Activated B cell treated with CpG ODN at 0.5 μM for 24 hours (primary cell): Measurements from ENCODE around the gene VGLL4. TPM values are rescaled to one million over a fixed set of nuclear protein-coding genes. Genes with fewer than 3 reads are reported as not detected.

Experiments
- ATAC-seq: fragments of 200-7000 bp; cut with Tn5 transposase; one replicate; pipeline ENCODE4 v1.10.0; 2021; ENCODE audit warnings: low read depth, mild to moderate bottlenecking, moderate library complexity
- CTCF ChIA-PET: fragments of 350-600 bp; sonication (Branson Sonifier 250); formaldehyde crosslinking; loops from one replicate; lab custom pipeline; 2021; ENCODE audit warnings: antibody characterized with exemption; lab: Charles Lee
- POLR2A ChIA-PET: fragments of 350-600 bp; sonication (Branson Sonifier 250); formaldehyde crosslinking; loops from one replicate; lab custom pipeline; 2021; ENCODE audit warnings: antibody characterized with exemption; lab: Charles Lee
- DNase-seq: peaks from one replicate; pipeline ENCODE4 v3.0.0; 2022
- H3K27ac Mint-ChIP-seq: one replicate; pipeline ENCODE4 v1.8.0; 2020; ENCODE audit warnings: mixed read lengths
- H3K27me3 Mint-ChIP-seq: one replicate; pipeline ENCODE4 v1.8.0; 2021; ENCODE audit warnings: mixed read lengths
- H3K36me3 Mint-ChIP-seq: one replicate; pipeline ENCODE4 v1.8.0; 2021; ENCODE audit warnings: low read depth, mixed read lengths
- H3K4me1 Mint-ChIP-seq: one replicate; pipeline ENCODE4 v1.8.0; 2021; ENCODE audit warnings: mixed read lengths
- H3K4me3 Mint-ChIP-seq: one replicate; pipeline ENCODE4 v1.8.0; 2020; ENCODE audit warnings: mild to moderate bottlenecking, mixed read lengths
- H3K9me3 Mint-ChIP-seq: one replicate; pipeline ENCODE4 v1.8.0; 2020; ENCODE audit warnings: mixed read lengths
- intact Hi-C: fragments of 100-400 bp; cut with micrococcal nuclease; formaldehyde crosslinking; loops from one replicate; pipeline ENCODE4 v1.15.1; 2024
- total RNA-seq: library from RNA; stranded (reverse); gene quantifications from 2 replicates; pipeline ENCODE4 v1.2.3, GENCODE V29; 2022
- TF ChIP-seq, protein P1 (sequence below): fragments of 200-600 bp; IDR thresholded peaks from one replicate; pipeline ENCODE4 v1.8.0; 2022; ENCODE audit warnings: antibody characterized with exemption, mild to moderate bottlenecking

Gene VGLL4
- total RNA-seq, 1 donor from 2014 or later, result 19.3 TPM

DNA sequence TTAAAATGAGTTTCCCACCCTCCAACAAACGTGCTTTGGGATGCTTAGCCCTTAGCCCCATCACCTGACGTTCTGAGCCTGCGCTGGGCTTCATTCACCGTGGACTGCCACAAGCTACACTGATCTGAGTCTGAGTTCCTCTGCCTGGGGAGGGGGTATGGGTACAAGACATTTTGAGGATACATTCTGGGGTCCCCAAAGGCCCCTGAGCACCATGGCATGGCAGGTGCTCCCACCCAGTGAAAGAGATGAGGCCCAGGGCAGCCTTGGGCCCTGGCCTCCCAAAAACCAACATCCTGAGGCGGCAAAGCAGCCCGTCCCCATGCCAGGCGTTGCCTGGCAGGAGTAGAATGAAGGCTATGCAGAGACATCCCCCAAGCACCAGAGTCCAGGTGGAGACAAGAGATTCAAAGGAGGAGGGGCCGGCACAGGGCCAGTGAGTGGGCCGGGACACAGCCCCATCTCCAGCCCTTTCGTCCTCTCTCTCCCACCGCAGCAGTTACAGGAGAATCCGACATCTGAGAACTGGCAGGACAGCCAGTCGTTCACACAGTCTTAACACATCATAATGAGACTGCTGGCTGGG, 74.5 kb downstream of the VGLL4 start:
- Mint-ChIP-seq H3K4me3 (no peak overlapping the region), H3K9me3 (no peaks in the 10 kb centered on the region), H3K27me3 (no peaks in the 10 kb centered on the region), H3K36me3 (peaks cover 40% of the 10 kb centered on the region), H3K27ac (no peak overlapping the region), H3K4me1 (no peaks in the 10 kb centered on the region)
- CTCF ChIA-PET, result no interaction called here
- TF ChIP-seq, protein P1, sequence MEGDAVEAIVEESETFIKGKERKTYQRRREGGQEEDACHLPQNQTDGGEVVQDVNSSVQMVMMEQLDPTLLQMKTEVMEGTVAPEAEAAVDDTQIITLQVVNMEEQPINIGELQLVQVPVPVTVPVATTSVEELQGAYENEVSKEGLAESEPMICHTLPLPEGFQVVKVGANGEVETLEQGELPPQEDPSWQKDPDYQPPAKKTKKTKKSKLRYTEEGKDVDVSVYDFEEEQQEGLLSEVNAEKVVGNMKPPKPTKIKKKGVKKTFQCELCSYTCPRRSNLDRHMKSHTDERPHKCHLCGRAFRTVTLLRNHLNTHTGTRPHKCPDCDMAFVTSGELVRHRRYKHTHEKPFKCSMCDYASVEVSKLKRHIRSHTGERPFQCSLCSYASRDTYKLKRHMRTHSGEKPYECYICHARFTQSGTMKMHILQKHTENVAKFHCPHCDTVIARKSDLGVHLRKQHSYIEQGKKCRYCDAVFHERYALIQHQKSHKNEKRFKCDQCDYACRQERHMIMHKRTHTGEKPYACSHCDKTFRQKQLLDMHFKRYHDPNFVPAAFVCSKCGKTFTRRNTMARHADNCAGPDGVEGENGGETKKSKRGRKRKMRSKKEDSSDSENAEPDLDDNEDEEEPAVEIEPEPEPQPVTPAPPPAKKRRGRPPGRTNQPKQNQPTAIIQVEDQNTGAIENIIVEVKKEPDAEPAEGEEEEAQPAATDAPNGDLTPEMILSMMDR, result no peak
- intact Hi-C loops, result loop anchor here (5.0 kb wide), 1 partner anchor 73 kb away; the partner anchor contains the start of gene VGLL4
- POLR2A ChIA-PET, result interaction anchor here (1.1 kb wide), 1 partner anchor 16 kb away, joined by 3 read pairs; no protein-coding TSS in a partner anchor
- ATAC-seq (no peak), DNase-seq (no peak)

DNA sequence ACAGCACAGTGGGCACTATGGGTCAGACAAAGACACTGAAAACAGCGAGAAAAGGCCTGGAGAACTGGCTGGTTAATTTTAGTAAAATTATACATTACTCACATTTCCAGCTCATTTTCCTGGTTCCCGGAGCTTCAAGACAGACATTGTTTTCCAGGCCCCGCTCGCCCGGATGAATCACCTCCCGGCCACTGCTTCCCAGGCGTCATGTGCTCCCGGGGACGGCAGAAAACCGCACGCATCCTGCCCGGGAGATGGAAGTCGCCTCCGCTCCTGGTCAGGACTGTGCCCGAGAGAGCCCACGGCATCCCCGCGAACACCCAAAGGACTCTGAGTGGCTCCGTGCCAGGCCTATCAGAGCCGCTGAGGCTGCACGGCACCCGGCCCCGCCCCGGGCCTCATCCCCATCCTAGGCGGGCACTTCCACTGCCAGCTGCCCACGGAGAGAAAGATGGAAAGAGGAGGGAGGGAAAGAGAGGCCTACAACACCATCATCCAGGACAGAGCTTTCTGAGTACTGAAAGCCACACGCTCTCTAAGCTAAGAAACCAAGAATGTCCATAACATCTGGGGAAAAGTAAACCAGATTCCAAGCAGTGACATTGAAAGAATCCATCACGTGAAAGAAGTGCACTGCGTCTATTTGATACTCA, 75.1 kb downstream of the VGLL4 start:
- Mint-ChIP-seq H3K9me3 (no peaks in the 10 kb centered on the region), H3K36me3 (peaks cover 40% of the 10 kb centered on the region), H3K4me1 (no peaks in the 10 kb centered on the region), H3K4me3 (no peak overlapping the region), H3K27ac (no peak overlapping the region), H3K27me3 (no peaks in the 10 kb centered on the region)
- DNase-seq (no peak), ATAC-seq (no peak)
- intact Hi-C loops, result loop anchor here (5.0 kb wide), 1 partner anchor 74 kb away; the partner anchor contains the start of gene VGLL4
- TF ChIP-seq, protein P1, result no peak
- CTCF ChIA-PET, result no interaction called here
- POLR2A ChIA-PET, result interaction anchor here (1.1 kb wide), 1 partner anchor 17 kb away, joined by 3 read pairs; no protein-coding TSS in a partner anchor

DNA sequence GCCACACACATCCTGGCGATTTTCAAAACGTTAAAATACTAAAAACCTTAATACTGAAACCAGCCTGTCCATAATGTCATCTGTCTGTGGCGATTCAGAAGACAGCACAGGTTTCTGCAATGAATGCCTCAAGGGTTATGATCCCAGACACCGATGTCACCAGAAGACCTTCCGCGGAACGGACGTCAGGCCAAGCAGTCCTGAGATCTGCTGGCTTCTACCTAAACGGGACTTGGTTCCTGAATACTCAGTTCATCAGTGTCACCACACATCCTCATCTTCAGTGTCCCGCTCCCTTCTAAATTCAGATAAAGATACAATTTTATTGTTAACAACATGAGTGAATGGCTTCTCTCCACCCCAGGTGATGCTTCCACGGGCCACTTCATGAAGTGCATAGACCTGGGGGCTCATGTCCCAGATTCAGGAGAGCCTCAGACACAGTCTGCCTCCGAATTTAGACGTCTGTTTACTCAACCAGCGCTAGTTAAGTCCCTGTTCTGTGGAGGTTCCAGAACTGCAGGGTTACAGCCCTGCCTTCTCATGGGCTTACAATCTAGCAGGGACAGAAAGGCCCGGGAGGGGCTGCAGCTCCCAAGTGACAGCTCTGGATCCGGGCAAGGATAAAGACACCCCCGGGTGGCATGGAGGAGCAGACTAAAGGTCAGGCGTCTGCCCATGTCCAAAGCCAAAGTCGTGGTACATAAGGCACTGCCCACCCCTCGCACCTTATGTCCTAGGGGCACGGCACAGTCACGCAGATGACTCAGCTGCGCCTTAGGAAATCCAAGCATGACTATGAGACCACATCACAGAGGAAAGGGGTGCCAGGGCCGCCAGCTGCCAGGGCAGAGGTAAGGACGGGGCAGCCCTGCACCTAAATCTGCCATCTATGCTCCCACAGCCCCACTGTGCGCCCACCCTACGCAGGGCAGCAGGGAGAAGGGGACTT, 75.9 kb downstream of the VGLL4 start:
- ATAC-seq (no peak), DNase-seq (no peak)
- intact Hi-C loops, result loop anchor here (5.0 kb wide), 1 partner anchor 75 kb away; the partner anchor contains the start of gene VGLL4
- H3K9me3 Mint-ChIP-seq, result no peaks in the 10 kb centered on the region
- TF ChIP-seq, protein P1, result no peak
- H3K27me3 Mint-ChIP-seq, result no peaks in the 10 kb centered on the region
- H3K36me3 Mint-ChIP-seq, result peaks cover 44% of the 10 kb centered on the region
- CTCF ChIA-PET, result no interaction called here
- POLR2A ChIA-PET, result interaction anchor here (1.1 kb wide), 1 partner anchor 18 kb away, joined by 3 read pairs; no protein-coding TSS in a partner anchor
- H3K4me3 Mint-ChIP-seq, result no peak overlapping the region
- no peaks in the 10 kb centered on the region for H3K4me1 Mint-ChIP-seq
- no peak overlapping the region for H3K27ac Mint-ChIP-seq

DNA sequence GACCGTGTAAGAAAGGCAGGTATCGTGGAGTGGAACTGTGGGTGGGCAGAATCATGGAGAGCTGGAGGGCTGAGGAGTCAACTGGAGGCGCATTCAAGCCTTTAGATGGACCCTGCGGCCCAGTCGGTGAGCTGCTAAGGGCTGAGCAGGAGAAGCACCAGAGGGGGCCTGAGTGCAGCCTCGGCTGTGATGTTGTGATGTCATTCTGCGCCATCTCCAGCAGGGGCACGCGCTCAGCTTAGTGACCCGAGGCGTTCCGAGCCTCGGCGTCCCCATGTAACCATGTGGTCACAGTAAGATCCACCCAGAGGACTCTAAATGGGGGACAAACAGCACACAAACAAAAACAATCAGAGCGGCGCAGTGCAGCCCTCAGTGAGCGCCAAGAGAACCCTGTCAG, 76.8 kb downstream of the VGLL4 start:
- Mint-ChIP-seq H3K36me3 (peaks cover 48% of the 10 kb centered on the region), H3K4me1 (no peaks in the 10 kb centered on the region), H3K4me3 (no peak overlapping the region), H3K27ac (no peak overlapping the region), H3K27me3 (no peaks in the 10 kb centered on the region), H3K9me3 (no peaks in the 10 kb centered on the region)
- ChIA-PET POLR2A (no interaction called here), CTCF (no interaction called here)
- TF ChIP-seq, protein P1, result no peak
- DNase-seq, result no peak
- intact Hi-C loops, result loop anchor here (5.0 kb wide), 1 partner anchor 75 kb away; the partner anchor contains the start of gene VGLL4
- ATAC-seq, result no peak
